H1 (cell line): ENCODE results near the gene RAB3IL1. TPM values are rescaled to one million over a fixed set of nuclear protein-coding genes. Genes with fewer than 3 reads are reported as not detected.
A peak's percentile ranks its signal among the peaks of the same experiment; 100 is the strongest.

Source experiments
- CTCF ChIA-PET: fragments of 300-600 bp; sonication (Branson Sonifier 250); formaldehyde crosslinking; loops from one replicate; lab custom pipeline; 2021; ENCODE audit not compliant: partially characterized antibody; lab: Charles Lee
- POLR2A ChIA-PET: fragments of 300-600 bp; sonication (Branson Sonifier 250); formaldehyde crosslinking; loops from one replicate; lab custom pipeline; 2021; ENCODE audit warnings: inconsistent platforms; ENCODE audit not compliant: partially characterized antibody; lab: Charles Lee
- DNase-seq, 2 experiments: peaks; one replicate each; pipeline versions ENCODE4 v3.0.0 to v3.0.0-alpha.2; 2010 to 2022; ENCODE audit warnings: low spot score in 2 of 2, low read depth in 1 of 2, mixed read lengths in 1 of 2
- FAIRE-seq: peaks from 2 replicates; lab custom pipeline; 2011; peaks lifted over from hg19 to GRCh38; lab: Jason Lieb, UNC
- H2AFZ ChIP-seq: 2 replicates; pipeline ENCODE4 v1.8.1; 2012; ENCODE audit warnings: low read length, inconsistent platforms
- H2AK5ac ChIP-seq: 2 replicates; pipeline ENCODE4 v1.6.1; 2013; ENCODE audit warnings: low read depth, low read length
- H2BK120ac ChIP-seq: replicated peaks from 2 replicates; pipeline ENCODE3; 2013; ENCODE audit warnings: low read depth, low read length, inconsistent platforms
- H2BK12ac ChIP-seq: 2 replicates; pipeline ENCODE4 v1.6.1; 2013; ENCODE audit warnings: low read depth, low read length
- H2BK15ac ChIP-seq: 2 replicates; pipeline ENCODE4 v1.6.1; 2013; ENCODE audit warnings: low read length
- H2BK20ac ChIP-seq: 2 replicates; pipeline ENCODE4 v1.6.1; 2013; ENCODE audit warnings: low read length
- H2BK5ac ChIP-seq: 2 replicates; pipeline ENCODE4 v1.6.1; 2013; ENCODE audit warnings: low read depth, low read length
- H3K14ac ChIP-seq: 2 replicates; pipeline ENCODE4 v1.6.1; 2013; ENCODE audit warnings: inconsistent platforms; ENCODE audit not compliant: insufficient read length
- H3K18ac ChIP-seq: 2 replicates; pipeline ENCODE4 v1.6.1; 2013; ENCODE audit warnings: low read length; ENCODE audit errors: extremely low read depth
- H3K23ac ChIP-seq: 2 replicates; pipeline ENCODE4 v1.6.1; 2013; ENCODE audit warnings: inconsistent platforms; ENCODE audit not compliant: insufficient read length
- H3K23me2 ChIP-seq: 2 replicates; pipeline ENCODE4 v1.6.1; 2013; ENCODE audit warnings: low read depth, low read length
- H3K27ac ChIP-seq: 2 replicates; pipeline ENCODE4 v1.6.1; 2011; ENCODE audit warnings: low read depth, low read length, inconsistent platforms
- H3K27me3 ChIP-seq, 4 experiments: replicated peaks in 1 of 4; 1 replicate in 1 of 4; 2 replicates in 3 of 4; pipeline versions ENCODE4 v1.6.1 to v1.8.1; 2011 to 2013; ENCODE audit warnings: low read length in 3 of 4, mild to moderate bottlenecking in 3 of 4, inconsistent platforms in 2 of 4, mixed read lengths in 2 of 4, moderate library complexity in 1 of 4; ENCODE audit not compliant: control insufficient read depth in 3 of 4, insufficient read depth in 3 of 4; ENCODE audit errors: extremely low read depth in 1 of 4
- H3K36me3 ChIP-seq, 4 experiments: 2 replicates each; pipeline versions ENCODE4 v1.6.1 to v1.8.1; 2011 to 2013; ENCODE audit warnings: mild to moderate bottlenecking in 4 of 4, low read length in 3 of 4, moderate library complexity in 2 of 4, control low read depth in 1 of 4, inconsistent platforms in 1 of 4; ENCODE audit not compliant: insufficient read depth in 4 of 4, control insufficient read depth in 2 of 4
- H3K4ac ChIP-seq: replicated peaks from 2 replicates; pipeline ENCODE3; 2013; ENCODE audit warnings: low read length, low read depth, mixed read lengths, inconsistent platforms; ENCODE audit not compliant: insufficient read length
- H3K4me1 ChIP-seq, 4 experiments: replicated peaks in 1 of 4; 1 replicate in 1 of 4; 2 replicates in 3 of 4; pipeline versions ENCODE4 v1.6.1 to v1.8.1; 2011 to 2013; ENCODE audit warnings: low read length in 3 of 4, inconsistent platforms in 2 of 4, mixed read lengths in 1 of 4; ENCODE audit not compliant: insufficient read depth in 4 of 4, control insufficient read depth in 3 of 4
- H3K4me2 ChIP-seq, 2 experiments: 2 replicates each; pipeline versions ENCODE4 v1.6.1 to v1.8.1; 2011 to 2013; ENCODE audit warnings: low read depth in 2 of 2, low read length in 2 of 2, control low read depth in 1 of 2, inconsistent platforms in 1 of 2, mild to moderate bottlenecking in 1 of 2; ENCODE audit not compliant: insufficient read depth in 1 of 2
- H3K4me3 ChIP-seq, 4 experiments: fragments of 200-600, 300-600 bp in 1 of 4; sonication (generic), shearing (Covaris generic), sonication (Bioruptor Twin) in 1 of 4; 2 replicates each; pipeline versions ENCODE4 v1.5.1 to v1.8.1; 2011 to 2016; ENCODE audit warnings: low read length in 4 of 4, low read depth in 3 of 4, control low read depth in 2 of 4, inconsistent platforms in 2 of 4, mild to moderate bottlenecking in 2 of 4, mixed read lengths in 1 of 4, moderate library complexity in 1 of 4; ENCODE audit not compliant: insufficient read depth in 2 of 4; ENCODE audit errors: extremely low read depth in 1 of 4
- H3K56ac ChIP-seq: replicated peaks from 2 replicates; pipeline ENCODE3; 2013; ENCODE audit warnings: low read depth, mild to moderate bottlenecking, mixed read lengths, low read length, inconsistent platforms; ENCODE audit not compliant: insufficient read length
- H3K79me1 ChIP-seq: 2 replicates; pipeline ENCODE4 v1.6.1; 2013; ENCODE audit warnings: low read depth, low read length, control low read depth
- H3K79me2 ChIP-seq, 2 experiments: 2 replicates each; pipeline versions ENCODE4 v1.6.1 to v1.8.1; 2012 to 2013; ENCODE audit warnings: low read length in 2 of 2, mild to moderate bottlenecking in 2 of 2, inconsistent platforms in 1 of 2; ENCODE audit not compliant: insufficient read depth in 2 of 2, control insufficient read depth in 1 of 2
- H3K9ac ChIP-seq, 4 experiments: replicated peaks in 1 of 4; 1 replicate in 1 of 4; 2 replicates in 3 of 4; pipeline versions ENCODE4 v1.6.1 to v1.8.1; 2011 to 2013; ENCODE audit warnings: low read depth in 3 of 4, low read length in 3 of 4, control low read depth in 2 of 4, mild to moderate bottlenecking in 2 of 4, moderate library complexity in 2 of 4, inconsistent platforms in 1 of 4; ENCODE audit errors: extremely low read depth in 1 of 4
- H3K9me3 ChIP-seq, 2 experiments: 2 replicates each; pipeline versions ENCODE4 v1.6.1 to v1.8.1; 2012 to 2013; ENCODE audit warnings: mild to moderate bottlenecking in 2 of 2, moderate library complexity in 2 of 2, control low read depth in 1 of 2, inconsistent platforms in 1 of 2, low read depth in 1 of 2, low read length in 1 of 2, mixed read lengths in 1 of 2; ENCODE audit not compliant: insufficient read depth in 2 of 2
- H4K20me1 ChIP-seq, 2 experiments: replicated peaks in 1 of 2; 2 replicates each; pipeline versions ENCODE3 to v1.8.1; 2011 to 2013; ENCODE audit warnings: inconsistent platforms in 2 of 2, low read length in 2 of 2, mild to moderate bottlenecking in 1 of 2; ENCODE audit not compliant: insufficient read depth in 2 of 2, control insufficient read depth in 1 of 2
- H4K5ac ChIP-seq: 2 replicates; pipeline ENCODE4 v1.6.1; 2013; ENCODE audit warnings: low read length, low read depth, mixed read lengths, inconsistent platforms; ENCODE audit not compliant: insufficient read length
- H4K8ac ChIP-seq: 2 replicates; pipeline ENCODE4 v1.8.0; 2013; ENCODE audit warnings: mild to moderate bottlenecking, moderate library complexity, low read length, inconsistent platforms; ENCODE audit not compliant: insufficient read depth; ENCODE audit errors: extremely low read depth
- H4K91ac ChIP-seq: replicated peaks from 2 replicates; pipeline ENCODE3; 2013; ENCODE audit warnings: low read length, mixed read lengths, inconsistent platforms; ENCODE audit not compliant: insufficient read length
- POLR2A ChIP-seq, 2 experiments: IDR thresholded peaks; 1 replicate in 1 of 2; 2 replicates in 1 of 2; pipeline ENCODE4 v1.6.1; 2011; ENCODE audit warnings: low read depth in 2 of 2, low read length in 2 of 2, mild to moderate bottlenecking in 2 of 2; ENCODE audit errors: control extremely low read depth in 1 of 2
- WGBS, 2 experiments: shearing (Covaris generic) in 1 of 2; methylation state at CpG; one replicate each; pipeline versions ENCODE4 v1.1.6 to v1.1.7; 2013 to 2015; ENCODE audit warnings: low lambda C conversion rate in 2 of 2, mixed read lengths in 2 of 2, inconsistent platforms in 1 of 2, low coverage in 1 of 2, missing lambda C conversion rate in 1 of 2; ENCODE audit not compliant: insufficient replicate concordance in 2 of 2, insufficient coverage in 1 of 2, insufficient read length in 1 of 2; ENCODE audit errors: extremely low coverage in 1 of 2, missing lambda C conversion rate in 1 of 2; 5-methylcytosine and 5-hydroxymethylcytosine counted together
- polyA plus RNA-seq, 7 experiments: library from polyadenylated mRNA; depleted of rRNA in 3 of 7; stranded (reverse) in 5 of 7; unstranded in 2 of 7; fragments of >200 nt in 5 of 7; fragments of 200-250 nt in 2 of 7; gene quantifications; 1 replicate in 5 of 7; 2 replicates in 1 of 7; 4 replicates in 1 of 7; pipeline versions ENCODE4 v1.2.1 to v1.2.3, GENCODE V29; 2011 to 2013; ENCODE audit warnings: missing spikeins in 2 of 7, mixed read lengths in 2 of 7
- total RNA-seq: library from RNA; stranded (reverse); fragmentation: NEBNext Ultra II Directional; extraction: Animal tissue kit (Norgen Biotek cat#: 25700); gene quantifications from 2 replicates; pipeline ENCODE4 v1.2.1, GENCODE V29; 2021
- TF ChIP-seq, protein P1 (sequence below): IDR thresholded peaks from 2 replicates; pipeline ENCODE4 v1.6.1; 2012; ENCODE audit warnings: inconsistent platforms

Gene RAB3IL1
- total and polyA plus RNA-seq, 2 of the 8 experiments (the other 6 are each of a cell fraction or from before 2014, with no cell fraction given), result 6.8 to 7.9 TPM

DNA sequence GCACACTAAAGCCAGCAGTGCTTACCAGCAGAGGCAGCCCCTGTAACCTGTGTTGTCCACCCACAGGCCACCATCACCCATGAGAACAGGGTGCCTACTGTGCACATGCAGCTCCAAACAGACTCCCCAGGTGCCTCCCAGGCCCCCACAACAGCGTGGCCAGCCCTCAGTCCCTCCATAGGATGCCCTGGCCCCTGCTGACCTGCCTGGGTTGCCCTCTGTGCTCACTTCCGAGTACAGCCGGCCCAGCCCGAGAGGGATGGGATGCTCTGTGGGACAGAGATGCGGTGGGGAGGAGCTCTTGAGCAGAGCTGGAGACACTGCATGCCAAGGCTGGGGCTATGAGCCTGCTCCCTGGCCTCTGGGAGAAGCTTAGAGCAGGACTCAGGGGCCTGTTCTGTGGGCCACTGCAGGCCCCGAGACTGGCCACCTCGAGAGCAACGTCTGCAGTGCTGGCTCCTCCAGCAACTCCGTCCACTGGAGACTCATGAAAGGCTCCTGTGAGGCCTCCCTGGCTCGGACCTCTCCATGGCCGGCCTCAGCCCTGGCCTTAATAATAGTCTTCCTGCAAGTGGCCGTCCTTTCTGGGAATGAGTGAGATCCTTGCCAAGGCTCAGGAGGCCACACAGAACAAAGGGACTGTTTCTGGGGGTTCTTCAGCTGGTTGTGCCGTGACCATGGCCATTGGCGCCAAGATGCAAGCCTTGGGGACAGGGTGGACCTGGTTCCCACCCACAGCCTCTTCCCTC is 62.2 kb downstream of the RAB3IL1 start:
- H2BK20ac ChIP-seq, result no peak overlapping the region
- H3K18ac ChIP-seq, result no peak overlapping the region
- no peak overlapping the region for H3K14ac ChIP-seq
- H3K79me1 ChIP-seq, result peaks cover 11% of the 10 kb centered on the region
- no peak overlapping the region for H2AK5ac ChIP-seq
- no peak overlapping the region for H2BK120ac ChIP-seq
- DNase-seq, result no peak
- H3K4me2 ChIP-seq, result no peak overlapping the region
- 93% methylated on average over 14 of the region's 14 CpGs; no CpG with 5 or more reads in 1 of the 2 experiments for WGBS, 2 experiments
- H3K4me3 ChIP-seq, result no peak overlapping the region
- H3K4ac ChIP-seq, result no peak overlapping the region
- peaks cover 11 to 38% of the 10 kb centered on the region in 2 experiments for H4K20me1 ChIP-seq
- H4K8ac ChIP-seq, result no peak overlapping the region
- no peak overlapping the region for H4K5ac ChIP-seq
- CTCF ChIA-PET, result interaction anchor here (0.9 to 2.2 kb wide), 4 partner anchors 12 to 58 kb away, joined by 3 to 8 read pairs (median 4); no protein-coding TSS in a partner anchor
- FAIRE-seq, result no peak
- H3K27ac ChIP-seq, result no peak overlapping the region
- H2BK15ac ChIP-seq, result no peak overlapping the region
- POLR2A ChIA-PET, result interaction anchor here (1.1 to 2.8 kb wide), 6 partner anchors 8 to 55 kb away, joined by 3 to 7 read pairs (median 4); no protein-coding TSS in a partner anchor
- peaks cover 31 to 73% (median 62%) of the 10 kb centered on the region in 4 experiments for H3K36me3 ChIP-seq
- TF ChIP-seq, protein P1, sequence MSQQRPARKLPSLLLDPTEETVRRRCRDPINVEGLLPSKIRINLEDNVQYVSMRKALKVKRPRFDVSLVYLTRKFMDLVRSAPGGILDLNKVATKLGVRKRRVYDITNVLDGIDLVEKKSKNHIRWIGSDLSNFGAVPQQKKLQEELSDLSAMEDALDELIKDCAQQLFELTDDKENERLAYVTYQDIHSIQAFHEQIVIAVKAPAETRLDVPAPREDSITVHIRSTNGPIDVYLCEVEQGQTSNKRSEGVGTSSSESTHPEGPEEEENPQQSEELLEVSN, result no peak
- peak in 1 of 2 experiments; percentile 20; a peak in 1 of 3 replicates for TF ChIP-seq POLR2A (IDR thresholded peaks at IDR 0.05; ENCODE audit: control extremely low read depth in 1 of 2, low read depth in 2 of 2, low read length in 2 of 2)
- H3K4me1 ChIP-seq, result no peaks in the 10 kb centered on the region
- no peaks in the 10 kb centered on the region for H3K9me3 ChIP-seq
- no peak overlapping the region for H2BK12ac ChIP-seq
- H3K23me2 ChIP-seq, result no peaks in the 10 kb centered on the region
- no peak overlapping the region for H3K23ac ChIP-seq
- H2AFZ ChIP-seq, result no peak overlapping the region
- no peak overlapping the region for H4K91ac ChIP-seq
- no peak overlapping the region for H3K56ac ChIP-seq
- H3K9ac ChIP-seq, result no peak overlapping the region
- no peaks in the 10 kb centered on the region for H3K27me3 ChIP-seq
- no peak overlapping the region for H2BK5ac ChIP-seq
- no peaks in the 10 kb centered on the region for H3K79me2 ChIP-seq
